Esophagus muscularis mucosa (tissue), 4 donors: ENCODE data around the gene PTPRD.

ENCODE experiments used
- EP300 ChIP-seq: sonication (generic); formaldehyde crosslinking; IDR thresholded peaks from one replicate; pipeline ENCODE4 v1.6.1; 2017; ENCODE audit warnings: antibody characterized with exemption
- POLR2A ChIP-seq: fragments of 450-650 bp; IDR thresholded peaks from one replicate; pipeline ENCODE4 v1.6.1; 2017; ENCODE audit warnings: antibody characterized with exemption, moderate library complexity, mild to moderate bottlenecking, low read depth
- POLR2AphosphoS5 ChIP-seq, 2 donors: sonication (generic); formaldehyde crosslinking; IDR thresholded peaks; one replicate each; pipeline ENCODE4 v1.6.1; 2017; ENCODE audit warnings: antibody characterized with exemption in 2 of 2
- TF ChIP-seq, protein P1 (sequence below), 3 experiments: fragments of 200-600 bp in 2 of 3; fragments of 450-650 bp in 1 of 3; sonication (generic) in 2 of 3; IDR thresholded peaks; one replicate each; pipeline ENCODE4 v1.5.1; 2017 to 2019; ENCODE audit warnings: antibody characterized with exemption in 3 of 3, mild to moderate bottlenecking in 2 of 3, moderate library complexity in 1 of 3

DNA sequence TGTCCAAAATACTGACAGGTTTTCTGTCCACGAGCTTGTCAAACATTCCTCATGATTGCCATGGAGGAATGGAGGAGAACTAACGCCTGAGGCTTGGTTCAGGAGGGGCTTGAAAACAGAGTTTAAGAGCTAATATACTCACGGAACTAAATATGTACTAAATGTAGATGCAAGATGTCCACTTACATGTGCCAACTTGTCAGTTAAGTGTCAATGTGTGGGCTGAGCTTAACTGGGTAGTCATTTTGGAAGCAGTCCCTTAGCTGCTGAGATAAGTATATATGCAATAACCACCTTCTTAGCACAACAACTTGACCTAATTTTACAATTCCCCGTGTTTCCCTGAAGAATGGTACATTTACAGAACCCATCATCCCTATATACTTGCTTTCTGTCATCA lies 176.0 kb downstream of the PTPRD start:
- TF ChIP-seq POLR2A (no peak), POLR2AphosphoS5 (IDR thresholded peaks at IDR 0.05) (no peak), EP300 (no peak)
- TF ChIP-seq, protein P1, sequence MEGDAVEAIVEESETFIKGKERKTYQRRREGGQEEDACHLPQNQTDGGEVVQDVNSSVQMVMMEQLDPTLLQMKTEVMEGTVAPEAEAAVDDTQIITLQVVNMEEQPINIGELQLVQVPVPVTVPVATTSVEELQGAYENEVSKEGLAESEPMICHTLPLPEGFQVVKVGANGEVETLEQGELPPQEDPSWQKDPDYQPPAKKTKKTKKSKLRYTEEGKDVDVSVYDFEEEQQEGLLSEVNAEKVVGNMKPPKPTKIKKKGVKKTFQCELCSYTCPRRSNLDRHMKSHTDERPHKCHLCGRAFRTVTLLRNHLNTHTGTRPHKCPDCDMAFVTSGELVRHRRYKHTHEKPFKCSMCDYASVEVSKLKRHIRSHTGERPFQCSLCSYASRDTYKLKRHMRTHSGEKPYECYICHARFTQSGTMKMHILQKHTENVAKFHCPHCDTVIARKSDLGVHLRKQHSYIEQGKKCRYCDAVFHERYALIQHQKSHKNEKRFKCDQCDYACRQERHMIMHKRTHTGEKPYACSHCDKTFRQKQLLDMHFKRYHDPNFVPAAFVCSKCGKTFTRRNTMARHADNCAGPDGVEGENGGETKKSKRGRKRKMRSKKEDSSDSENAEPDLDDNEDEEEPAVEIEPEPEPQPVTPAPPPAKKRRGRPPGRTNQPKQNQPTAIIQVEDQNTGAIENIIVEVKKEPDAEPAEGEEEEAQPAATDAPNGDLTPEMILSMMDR (IDR thresholded peaks at IDR 0.05): no peak
